Left renal cortex interstitium (tissue), 4 donors: ENCODE measurements around the gene LRP2. TPM values are rescaled to one million over a fixed set of nuclear protein-coding genes. Genes with fewer than 3 reads are reported as not detected.
"Not testable (repeated sequence)": the region's sequence is repeated elsewhere in the genome, so short reads cannot be mapped to it uniquely, and the experiment has no call there.

ENCODE experiments used
- DNase-seq, 4 donors: peaks; one replicate each; pipeline ENCODE4 v3.0.0-alpha.2; 2013; ENCODE audit warnings: low read depth in 4 of 4, low spot score in 2 of 4, missing footprints in 1 of 4
- polyA plus RNA-seq, 4 donors: library from polyadenylated mRNA; unstranded; fragments of 120-200 nt; gene quantifications; one replicate each; pipeline ENCODE4 v1.2.1, GENCODE V29; 2013; ENCODE audit not compliant: insufficient read length in 4 of 4

The LRP2 gene
- polyA plus RNA-seq, result 100 to 1,000 TPM in 3 of 4 donors, 10 to 100 TPM in 1; 90.5 to 211 (median 153) TPM

- no peak for DNase-seq
These were observed at the start of gene LRP2 for GRCh38 chr2:169362118-169362893. TSS of gene LRP2 (minus strand) at chr2:169362534. CDS start at chr2:169362399, 135 bp downstream.

GRCh38 chr2:169406891-169407290 is 44.6 kb upstream of the LRP2 start:
- DNase-seq, result no peak

- DNase-seq, result not testable (repeated sequence)
These were observed 37.2 kb upstream of the LRP2 start for GRCh38 chr2:169399491-169399890.

GRCh38 chr2:169397697-169398096 is 35.4 kb upstream of the LRP2 start:
- peak in 1 of 4 donors; percentile 19 for DNase-seq

- DNase-seq, result no peak
These were observed 33.6 kb upstream of the LRP2 start for GRCh38 chr2:169395821-169396374.

GRCh38 chr2:169393068-169393590 is 30.8 kb upstream of the LRP2 start:
- peak in 1 of 4 donors; percentile 6 for DNase-seq

GRCh38 chr2:169391236-169391635 is 28.9 kb upstream of the LRP2 start:
- no peak for DNase-seq

GRCh38 chr2:169388161-169388560 is 25.8 kb upstream of the LRP2 start:
- no peak for DNase-seq

- DNase-seq, result no peak
These were observed 24.4 kb upstream of the LRP2 start for GRCh38 chr2:169386722-169387121.

- no peak for DNase-seq
These were observed 22.5 kb upstream of the LRP2 start for GRCh38 chr2:169384816-169385215.

- no peak for DNase-seq
These were observed 10.2 kb upstream of the LRP2 start for GRCh38 chr2:169372561-169372960.

GRCh38 chr2:169366066-169366465 is 3.7 kb upstream of the LRP2 start:
- DNase-seq, result no peak

GRCh38 chr2:169365029-169365480 is 2.7 kb upstream of the LRP2 start:
- DNase-seq, result no peak

- DNase-seq, result no peak
These were observed 1.3 kb upstream of the LRP2 start for GRCh38 chr2:169363560-169364150.

GRCh38 chr2:169362894-169363559 is 693 bp upstream of the LRP2 start:
- no peak for DNase-seq

GRCh38 chr2:169361706-169362117 is 622 bp downstream of the LRP2 start:
- DNase-seq, result no peak

GRCh38 chr2:169360984-169361705 is 1.2 kb downstream of the LRP2 start:
- DNase-seq, result no peak

- DNase-seq, result no peak
These were observed 4.3 kb downstream of the LRP2 start for GRCh38 chr2:169358016-169358415.

GRCh38 chr2:169354244-169354643 is 8.1 kb downstream of the LRP2 start:
- DNase-seq, result no peak

GRCh38 chr2:169351725-169352124 is 10.6 kb downstream of the LRP2 start:
- no peak for DNase-seq
